HepG2 (cell line): ENCODE results near the gene LDB2.

ENCODE experiments used
- AGO2 ChIP-seq: fragments of 200-400 bp; formaldehyde crosslinking; optimal IDR thresholded peaks from 2 replicates; pipeline ENCODE3; 2017; ENCODE audit warnings: mild to moderate bottlenecking, low read depth, low read length, moderate library complexity
- PRDM4 ChIP-seq: sonication (generic); formaldehyde crosslinking; IDR thresholded peaks from 2 replicates; pipeline ENCODE4 v1.9.0; 2021; ENCODE audit warnings: missing genetic modification reagents, borderline replicate concordance
- YY1 ChIP-seq: IDR thresholded peaks from 2 replicates; pipeline ENCODE4 v1.6.1; 2011; ENCODE audit warnings: low read length, low read depth, moderate library complexity, mild to moderate bottlenecking; ENCODE audit not compliant: insufficient read depth, insufficient replicate concordance

GRCh38 chr4:16758816-16759215, 139.6 kb downstream of the LDB2 start:
- TF ChIP-seq YY1 (no peak), AGO2 (no peak), PRDM4 (CRISPR knock-in tag) (no peak)
